Activated naive CD8-positive, alpha-beta T cell treated with anti-CD3 and anti-CD28 coated beads, Interleukin-2, amount 50 U/mL, for 16 hours (primary cell): ENCODE measurements around the gene VPS33B.
A peak's percentile ranks its signal among the peaks of the same experiment; 100 is the strongest.
"Not testable (repeated sequence)": the region's sequence is repeated elsewhere in the genome, so short reads cannot be mapped to it uniquely, and the experiment has no call there.

Experiments used
- DNase-seq: peaks from one replicate; pipeline ENCODE4 v3.0.0-alpha.2; 2020; ENCODE audit warnings: low read depth, low spot score

The VPS33B gene

DNA sequence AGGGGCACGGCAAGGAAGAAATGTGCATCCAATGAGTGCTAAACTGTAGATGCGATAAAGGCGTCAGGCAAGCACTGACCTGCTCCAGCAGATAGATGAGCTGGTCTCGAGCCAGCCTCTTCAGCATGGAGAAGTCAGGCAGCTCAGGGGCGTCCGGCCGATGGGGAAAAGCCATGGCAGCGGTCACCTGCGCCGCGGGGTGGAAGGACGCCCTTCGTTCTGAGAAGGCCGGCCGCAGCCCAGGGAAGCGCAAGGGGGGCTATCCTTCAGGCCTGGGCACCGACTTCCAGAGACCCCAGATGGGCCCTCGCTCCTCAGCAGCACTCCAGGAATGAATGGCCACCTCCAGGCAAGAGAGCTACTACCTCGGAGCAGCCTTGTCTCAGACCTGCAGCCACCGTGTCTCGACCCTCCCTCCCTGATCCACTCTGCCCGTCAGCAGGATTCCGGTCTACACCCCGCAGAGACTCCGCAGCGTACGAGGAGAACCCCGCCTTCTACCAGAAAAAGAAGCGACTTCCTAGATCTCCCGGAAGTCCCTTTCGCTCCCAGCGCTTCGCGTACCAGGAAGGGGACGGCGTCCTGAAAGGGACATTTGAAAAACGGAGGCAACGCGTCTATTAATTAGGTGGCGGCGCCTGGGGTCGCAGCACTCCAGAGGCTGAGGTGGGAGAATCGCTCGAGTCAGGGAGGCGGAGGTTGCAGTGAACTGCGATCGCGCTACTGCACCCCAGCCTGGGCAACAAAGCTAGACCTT lies at the start of gene VPS33B:
TSS of gene VPS33B (minus strand) at position 520 of the 757 bp plus-strand sequence. CDS start at position 175, 345 bp downstream.
- peak; percentile 44 for DNase-seq

DNA sequence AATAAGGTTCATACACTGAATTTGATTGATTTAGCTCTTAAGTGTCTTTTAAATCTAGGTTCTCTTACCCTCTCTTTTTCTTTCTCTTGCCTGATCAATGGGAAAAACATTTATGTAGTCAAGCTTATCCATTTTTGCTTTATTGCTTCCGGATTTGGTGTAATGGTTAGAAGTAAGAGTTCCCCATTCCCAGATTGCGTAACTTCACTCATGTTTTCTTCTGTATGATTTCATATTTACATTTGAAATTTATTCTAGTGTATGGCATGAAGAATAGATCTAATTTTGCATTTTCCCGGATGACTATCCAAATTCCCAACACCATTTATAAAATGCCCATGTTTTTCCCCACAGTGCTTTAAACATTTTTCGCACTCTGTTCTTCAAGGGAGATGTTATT lies 49.8 kb upstream of the VPS33B start:
- no peak for DNase-seq

DNA sequence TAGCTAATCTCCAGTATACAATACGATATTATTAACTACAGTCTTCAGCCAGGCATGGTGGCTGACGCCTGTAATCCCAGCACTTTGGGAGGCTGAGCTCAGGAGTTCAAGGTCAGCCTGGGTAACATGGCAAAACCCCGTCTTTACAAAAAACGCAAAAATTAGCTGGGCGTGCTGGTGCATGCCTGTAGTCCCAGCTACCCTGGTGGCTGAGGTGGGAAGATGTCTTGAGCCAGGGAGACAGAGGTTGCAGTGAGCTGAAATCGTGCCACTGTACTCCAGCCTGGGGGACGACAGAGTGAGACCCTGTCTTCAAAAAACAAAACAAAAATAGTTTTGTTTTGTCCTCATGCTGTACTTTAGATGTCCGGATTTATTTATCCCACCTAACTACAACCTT lies 48.5 kb upstream of the VPS33B start:
- no peak for DNase-seq

DNA sequence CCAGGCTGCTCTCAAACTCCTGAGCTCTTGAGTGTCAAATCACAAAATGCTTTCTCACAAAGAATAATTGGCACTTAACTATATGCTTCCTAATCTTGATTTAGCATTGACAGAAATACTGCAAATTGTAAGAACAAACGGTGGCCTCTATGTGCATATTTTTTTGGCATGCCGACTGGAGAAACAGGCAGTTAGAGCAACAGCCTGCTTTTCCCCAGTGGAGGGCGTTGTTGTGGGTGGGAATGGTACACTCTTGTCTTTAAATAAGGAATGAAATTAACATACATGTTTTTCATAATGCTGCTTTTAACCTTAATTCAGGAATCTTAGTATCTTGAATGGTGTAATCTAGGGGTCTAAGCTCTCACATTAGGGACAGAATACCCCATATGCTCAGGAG lies 46.6 kb upstream of the VPS33B start:
- no peak for DNase-seq

DNA sequence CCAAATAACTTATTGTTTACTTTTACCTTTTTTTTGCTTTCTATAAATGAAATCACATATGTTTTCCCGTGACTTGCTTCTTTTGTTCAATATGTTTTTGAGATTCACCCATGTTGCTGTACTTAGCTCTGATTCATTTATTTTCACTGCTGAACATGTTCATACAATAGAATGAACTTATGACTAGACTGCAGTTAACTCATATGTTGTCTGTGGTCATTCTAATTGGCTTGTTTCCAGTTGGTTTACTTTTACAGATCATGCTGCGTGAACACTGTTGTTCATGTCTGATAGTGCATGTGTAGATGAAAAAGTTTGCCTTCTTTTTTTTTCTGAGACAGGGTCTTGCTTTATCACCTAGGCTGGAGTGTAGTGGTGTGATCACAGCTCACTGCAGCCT lies 46.0 kb upstream of the VPS33B start:
- no peak for DNase-seq

DNA sequence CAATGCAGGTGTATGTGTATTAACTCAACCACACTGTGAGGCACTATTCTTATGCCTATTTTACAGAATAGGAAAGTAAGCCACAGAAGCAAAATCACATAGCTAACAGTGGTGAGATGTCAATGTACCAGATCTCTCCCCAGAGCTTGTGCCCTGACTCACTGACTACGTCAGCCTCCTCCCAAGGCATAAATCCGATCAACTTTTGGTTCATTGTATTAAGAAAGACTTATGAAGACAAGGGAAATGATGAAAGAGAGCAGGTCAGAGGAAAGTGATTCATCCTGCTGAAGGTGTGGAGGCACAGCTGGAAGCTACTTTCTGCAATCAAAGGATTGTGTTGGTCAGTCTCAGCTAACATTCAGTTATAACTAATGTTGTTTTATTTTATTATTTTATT lies 44.6 kb upstream of the VPS33B start:
- DNase-seq, result no peak

DNA sequence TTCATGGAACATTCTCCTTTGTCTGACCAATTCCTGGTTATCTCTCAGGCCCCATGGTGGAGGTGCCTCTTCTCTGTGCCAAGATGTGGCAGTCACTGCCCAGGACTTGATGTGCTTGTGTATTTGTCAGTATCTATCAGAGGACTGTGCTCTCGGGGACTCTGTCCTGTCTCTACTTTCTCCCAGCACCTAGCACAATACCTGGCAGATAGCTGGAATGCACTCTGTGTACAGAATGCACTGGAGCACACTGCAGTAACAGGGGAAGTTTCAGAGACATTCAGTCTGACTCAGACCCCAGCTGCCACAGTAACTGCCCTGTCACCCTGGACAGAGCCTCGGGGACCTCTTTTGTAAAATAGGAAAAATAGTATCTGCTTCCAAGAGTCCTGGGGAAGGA lies 43.1 kb upstream of the VPS33B start:
- no peak for DNase-seq

DNA sequence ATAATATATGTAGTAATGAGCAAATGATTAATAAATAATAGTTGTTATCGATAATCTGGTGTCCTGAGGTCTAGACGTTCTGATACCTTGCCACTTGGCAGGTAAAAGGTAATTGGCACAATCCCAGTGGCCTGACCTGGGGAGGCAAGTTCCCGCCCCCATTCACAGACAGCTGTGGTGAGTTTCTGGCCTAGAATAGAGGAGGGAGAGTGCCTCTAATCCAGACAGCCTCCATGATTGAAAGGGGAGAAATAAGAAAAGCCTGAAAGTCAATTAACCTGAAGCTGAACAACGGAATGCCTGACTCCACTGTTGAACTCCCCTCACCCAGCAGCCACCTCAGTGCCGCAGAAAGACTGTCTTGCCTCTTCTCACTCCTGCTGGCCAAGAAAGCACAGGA lies 39.6 kb upstream of the VPS33B start:
- DNase-seq, result no peak

DNA sequence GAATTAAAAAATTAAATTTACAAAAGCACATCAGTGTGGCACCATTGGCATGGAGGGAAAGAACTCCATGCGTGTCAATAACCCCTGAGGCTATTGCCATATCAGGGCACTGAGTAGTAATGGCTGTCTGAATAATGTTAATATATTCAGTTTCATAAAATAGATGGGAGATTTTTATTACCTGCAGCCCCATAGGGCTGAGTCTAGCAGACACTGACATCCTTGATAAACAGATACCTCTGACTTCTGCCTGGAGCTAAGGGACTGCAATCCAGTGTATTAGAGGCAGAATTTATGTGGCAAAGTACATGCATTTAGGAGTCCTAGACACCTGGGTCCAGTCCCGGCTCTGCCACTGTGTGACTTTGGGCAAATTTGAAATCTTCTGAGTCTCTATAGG lies 38.8 kb upstream of the VPS33B start:
- DNase-seq, result no peak

DNA sequence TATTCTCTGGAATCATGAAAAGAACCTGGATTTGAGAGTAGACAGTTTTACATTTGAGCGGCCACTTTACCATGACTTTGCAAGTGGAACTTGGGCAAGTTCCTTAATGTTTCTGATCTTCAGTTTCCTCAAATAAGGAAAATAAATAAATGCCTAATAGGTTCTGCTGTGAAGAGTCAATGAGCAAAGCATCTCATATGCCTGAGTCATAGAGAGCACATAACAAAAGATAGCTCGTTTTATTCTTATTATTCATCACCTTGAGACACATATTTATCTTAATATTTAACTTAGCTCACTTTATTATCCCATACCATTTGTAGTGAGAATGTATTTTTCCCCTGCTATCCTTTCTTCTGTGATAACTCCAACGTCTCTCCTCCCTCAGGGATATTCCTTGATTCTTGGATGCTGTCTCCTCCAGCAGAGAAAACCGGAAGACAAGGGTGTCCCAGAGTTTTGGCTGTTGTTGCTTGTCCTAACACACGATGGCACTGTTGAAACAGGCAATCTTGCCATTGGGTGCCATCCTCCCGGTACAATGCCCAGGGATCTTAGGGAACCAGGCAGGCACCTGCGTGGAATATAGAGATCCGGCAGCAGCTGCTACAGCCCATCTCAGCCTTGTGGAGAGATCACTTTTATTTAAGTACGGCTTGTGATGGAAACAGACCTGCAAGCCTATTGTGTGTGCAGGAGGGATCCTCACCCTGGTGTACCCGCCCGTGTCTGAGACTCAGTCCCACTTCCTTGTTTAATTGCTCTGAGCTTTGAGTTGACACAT lies 33.3 kb upstream of the VPS33B start:
- no peak for DNase-seq

DNA sequence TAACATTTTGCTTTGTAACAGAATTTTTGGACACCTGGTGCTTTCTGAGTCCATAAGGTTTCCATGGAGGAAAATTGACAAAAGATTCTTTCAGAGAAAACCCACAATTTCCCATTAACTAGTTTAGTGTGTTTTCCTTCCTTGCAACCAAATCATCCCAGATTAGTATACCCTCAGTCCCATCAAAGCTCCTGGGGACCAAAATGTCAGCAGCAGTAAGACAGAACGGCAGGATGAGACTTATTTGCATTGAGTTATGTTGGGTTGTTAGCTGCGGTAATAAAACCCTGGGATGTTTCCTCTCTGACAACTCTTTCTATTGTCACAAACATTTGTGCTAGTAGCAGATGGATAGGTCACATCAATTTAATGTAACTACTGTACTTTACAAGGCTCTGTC lies 32.4 kb upstream of the VPS33B start:
- DNase-seq, result no peak

DNA sequence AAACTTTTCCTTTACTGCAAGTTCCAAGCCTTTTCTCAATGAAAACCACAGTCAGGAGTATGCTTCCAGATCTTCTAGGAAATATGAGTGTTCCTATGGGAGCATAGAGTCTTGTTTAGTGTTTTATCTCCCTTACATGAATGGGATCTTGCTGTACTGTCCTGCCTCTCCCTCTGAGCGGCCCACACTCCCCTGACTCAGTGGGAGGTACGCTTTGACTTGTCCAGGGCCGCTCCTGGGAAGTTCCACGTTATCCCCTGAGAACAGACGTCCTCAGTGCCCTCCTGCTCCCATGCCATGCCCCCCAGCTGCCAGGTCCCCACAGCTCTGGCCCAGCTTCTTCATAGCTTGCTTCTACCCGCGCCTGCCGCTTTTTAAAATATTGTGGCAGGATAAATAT lies 28.9 kb upstream of the VPS33B start:
- no peak for DNase-seq

DNA sequence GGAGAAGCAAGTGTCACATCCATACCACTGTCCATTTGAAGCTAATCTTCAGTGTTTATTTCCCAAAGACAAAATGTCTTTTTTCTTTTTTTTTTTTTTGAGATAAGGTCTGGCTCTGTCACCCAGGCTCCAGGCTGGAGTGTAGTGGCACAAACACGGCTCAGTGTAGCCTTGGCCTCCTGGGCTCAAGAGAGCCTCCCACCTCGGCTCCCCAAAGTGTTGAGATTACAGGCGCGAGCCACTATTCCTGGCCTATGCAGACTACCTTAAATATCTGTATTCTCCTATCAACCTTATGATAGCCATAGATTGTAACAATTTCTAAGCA lies 27.7 kb upstream of the VPS33B start:
- DNase-seq, result no peak

DNA sequence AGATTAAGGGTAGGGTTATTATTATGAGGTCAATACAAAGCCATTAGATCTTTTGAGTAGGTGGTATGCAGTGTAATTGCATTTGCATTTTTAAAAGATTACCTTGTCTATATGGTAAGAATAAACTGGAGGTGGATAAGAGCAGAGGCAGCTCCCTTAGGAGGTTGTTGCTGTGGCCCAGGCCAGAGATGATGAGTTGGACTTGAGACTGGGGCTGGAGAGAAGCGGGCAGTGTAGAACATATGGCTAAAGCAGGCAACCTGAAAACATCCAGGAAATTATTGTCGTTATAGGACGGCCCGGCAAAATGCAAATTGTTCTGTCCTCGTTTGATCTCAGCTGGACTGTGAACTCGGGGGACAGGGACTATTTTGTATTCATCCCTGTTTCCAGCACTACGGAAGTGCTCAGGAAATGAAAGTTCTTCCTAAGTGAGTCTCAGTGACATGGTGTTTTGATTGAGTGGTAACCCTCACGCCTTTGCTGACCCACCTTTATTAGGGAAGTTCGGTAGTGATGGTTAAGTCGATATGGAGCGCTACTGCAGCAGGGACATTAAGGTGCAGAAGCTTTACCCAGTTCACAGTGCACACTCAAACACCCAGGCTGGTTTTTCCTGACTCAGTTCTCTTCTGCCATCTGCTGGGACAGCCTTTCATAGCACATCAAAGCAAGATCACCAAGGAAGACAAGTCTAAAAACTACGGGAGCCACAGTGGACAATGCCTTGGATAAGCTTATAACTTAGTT lies 27.2 kb upstream of the VPS33B start:
- peak; percentile 7 for DNase-seq

DNA sequence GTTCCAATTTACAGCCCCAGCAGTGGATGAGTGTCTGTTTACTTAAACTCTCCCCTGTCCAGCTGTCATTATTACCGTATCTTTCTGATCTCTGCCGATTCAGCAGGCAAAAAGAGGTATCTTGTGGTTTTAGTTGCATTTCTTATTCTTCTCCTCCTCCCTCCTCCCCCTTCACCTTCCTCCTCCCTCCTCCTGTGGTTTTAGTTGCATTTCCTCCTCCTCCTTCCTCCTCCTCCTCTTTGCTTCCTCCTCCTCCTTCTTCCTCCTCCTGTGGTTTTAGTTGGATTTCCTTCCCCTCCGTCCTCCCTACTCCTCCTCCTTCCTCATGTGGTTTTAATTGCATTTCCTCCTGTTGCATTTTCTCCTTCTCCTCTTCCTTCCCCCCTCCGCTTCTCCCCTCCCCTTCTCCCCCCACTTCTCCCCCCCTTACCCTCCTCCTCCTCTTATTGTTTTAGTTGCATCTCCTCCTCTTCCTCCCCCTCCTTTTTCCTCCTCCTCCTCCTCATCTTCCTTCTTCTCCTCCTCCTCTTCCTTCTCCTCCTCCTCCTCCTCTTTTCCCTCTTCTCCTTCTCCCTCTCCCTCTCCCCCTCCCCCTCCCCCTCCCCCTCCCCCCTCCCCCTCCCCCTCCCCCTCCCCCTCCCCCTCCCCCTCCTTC lies 25.3 kb upstream of the VPS33B start:
- DNase-seq, result no peak

DNA sequence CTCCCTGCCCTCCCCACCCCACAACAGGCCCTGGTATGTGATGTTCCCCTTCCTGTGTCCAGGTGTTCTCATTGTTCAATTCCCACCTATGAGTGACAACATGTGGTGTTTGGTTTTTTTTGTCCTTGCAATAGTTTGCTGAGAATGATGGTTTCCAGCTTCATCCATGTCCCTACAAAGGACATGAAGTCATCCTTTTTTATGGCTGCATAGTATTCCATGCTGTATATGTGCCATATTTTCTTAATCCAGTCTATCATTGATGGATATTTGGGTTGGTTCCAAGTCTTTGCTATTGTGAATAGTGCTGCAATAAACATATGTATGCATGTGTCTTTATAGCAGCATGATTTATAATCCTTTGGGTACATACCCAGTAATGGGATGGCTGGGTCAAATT lies 23.7 kb upstream of the VPS33B start:
- DNase-seq, result not testable (repeated sequence)

DNA sequence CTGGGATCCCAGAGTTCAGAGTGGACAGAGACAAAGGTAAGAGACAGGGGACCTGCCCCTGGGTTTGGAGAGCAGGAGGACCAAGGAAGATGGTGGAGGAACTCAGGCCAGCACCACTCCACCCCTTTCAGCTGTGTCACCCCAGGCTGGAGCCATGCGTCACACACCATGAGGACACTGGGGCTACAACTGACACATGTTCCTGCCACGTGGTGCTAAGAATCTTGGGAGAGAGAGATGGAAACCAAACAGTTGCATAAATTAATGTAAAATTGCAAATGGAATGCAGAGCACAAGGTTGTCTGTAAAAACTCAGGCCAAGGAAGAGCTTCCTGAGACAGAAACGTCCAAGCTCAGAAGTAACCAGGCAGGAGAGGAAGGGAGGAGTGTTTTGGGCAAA lies 22.7 kb upstream of the VPS33B start:
- DNase-seq, result no peak

DNA sequence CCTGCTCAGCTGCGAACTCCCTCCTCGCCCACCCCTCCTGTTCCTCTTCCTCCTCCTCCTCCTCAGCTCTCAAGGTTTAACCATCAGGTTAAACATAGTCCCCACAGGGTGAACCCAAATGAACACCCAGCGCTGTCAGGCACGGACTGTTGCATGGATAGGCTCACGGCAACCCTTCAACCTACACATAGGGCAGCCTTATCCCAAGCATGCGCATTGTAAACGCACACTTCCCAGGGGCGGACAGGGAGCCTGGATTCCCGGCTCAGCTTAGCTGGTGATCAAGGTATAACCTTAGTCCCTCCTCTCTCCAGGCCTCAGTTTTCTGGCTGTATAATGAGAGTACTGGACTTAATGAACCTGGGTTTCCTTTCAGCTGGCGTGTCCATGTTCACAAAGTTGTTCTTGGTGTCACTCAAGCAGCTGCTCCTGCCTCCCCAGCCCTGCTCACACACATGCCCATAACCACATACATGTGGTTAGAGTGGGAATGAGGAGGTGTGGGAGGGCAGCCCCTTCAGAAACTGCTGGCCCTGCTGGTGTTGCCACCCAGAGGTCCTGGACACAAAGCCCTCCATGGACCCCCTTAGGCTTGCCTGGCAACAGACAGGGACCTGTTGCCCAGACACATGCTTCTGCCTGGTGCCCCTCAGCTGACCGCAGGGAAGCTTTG lies 20.9 kb upstream of the VPS33B start:
- DNase-seq, result no peak

DNA sequence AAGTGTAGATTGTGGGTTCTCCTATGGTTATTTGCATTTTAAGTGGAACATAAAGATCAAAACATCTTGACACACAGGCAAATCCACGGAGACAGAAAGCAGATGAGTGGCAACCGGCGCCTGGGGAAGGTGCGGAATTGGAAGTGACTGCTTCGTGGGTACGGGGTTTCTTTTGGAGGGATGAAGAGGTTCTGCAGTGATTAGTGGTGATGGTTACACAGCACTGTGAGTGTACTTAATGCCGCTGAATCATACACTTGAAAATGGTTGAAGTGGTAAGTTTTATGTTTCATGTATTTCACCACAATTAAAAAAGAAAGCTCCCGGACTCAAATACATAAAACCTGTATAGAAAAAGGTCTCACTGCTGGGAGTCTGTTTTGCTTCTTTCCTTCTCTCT lies 18.5 kb upstream of the VPS33B start:
- DNase-seq, result no peak

DNA sequence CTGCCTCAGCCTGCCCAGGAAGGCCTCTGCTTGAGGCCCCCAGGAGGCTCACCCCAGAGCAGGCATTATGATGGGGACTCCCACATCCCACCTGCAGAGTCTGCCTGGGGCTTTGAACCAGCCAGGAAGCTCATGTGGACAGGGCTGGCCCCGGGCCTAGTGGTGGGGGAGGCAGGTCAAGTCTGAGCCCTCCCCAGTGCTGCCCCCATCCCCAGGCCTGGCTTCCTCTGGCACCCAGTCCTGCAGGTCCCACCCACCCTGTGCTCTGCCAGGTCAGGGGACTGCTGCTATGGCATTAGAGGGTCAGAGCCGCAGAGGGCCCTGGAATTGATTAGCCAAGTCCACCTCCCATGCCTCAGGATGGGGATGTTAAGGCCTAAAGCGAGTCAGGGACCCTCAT lies 17.6 kb upstream of the VPS33B start:
- no peak for DNase-seq

DNA sequence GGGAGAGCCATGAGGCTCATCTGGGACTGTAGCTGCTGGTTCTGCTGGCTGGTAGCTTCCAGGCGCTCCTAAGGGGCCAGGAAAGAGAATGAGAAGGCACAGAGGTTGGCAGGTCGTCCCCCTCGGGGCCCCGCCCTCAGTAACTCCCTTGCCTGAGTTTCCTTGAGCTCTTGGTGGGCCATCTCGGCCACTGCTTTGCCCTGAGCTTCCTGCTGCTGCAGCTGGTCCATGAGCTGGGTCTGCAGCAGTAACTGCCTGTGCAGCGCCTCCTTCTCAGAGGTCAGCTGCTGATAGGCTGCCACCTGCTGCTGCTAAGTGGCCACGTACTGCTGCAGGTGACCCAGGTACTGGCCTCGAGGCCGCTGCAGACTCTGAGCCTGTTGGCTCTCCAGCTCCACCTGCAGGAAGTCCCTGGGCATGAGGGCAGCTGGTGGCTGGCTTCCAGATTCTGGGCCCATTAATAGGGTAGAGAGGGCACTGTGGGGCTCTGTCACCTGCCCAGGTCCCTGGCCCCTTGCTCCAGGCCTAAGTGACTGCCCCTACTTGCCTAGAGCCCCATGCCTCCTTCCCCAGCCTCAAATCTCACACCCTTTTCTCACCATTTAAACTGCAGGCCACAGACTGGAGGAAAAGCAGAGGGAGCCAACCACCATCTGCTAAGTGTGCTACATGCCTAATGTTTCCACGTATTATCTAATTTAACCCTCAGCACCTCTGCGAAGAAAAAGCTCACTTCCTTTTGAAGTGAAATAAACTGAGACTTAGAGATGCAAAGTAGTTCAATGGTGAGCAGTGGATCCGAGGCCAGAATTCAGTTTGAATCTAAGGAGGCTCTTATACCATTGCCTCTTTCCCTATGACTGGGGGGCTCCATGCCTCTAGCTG lies 10.8 kb upstream of the VPS33B start:
- DNase-seq, result no peak
